GF-D8 (cell line): ENCODE data around the gene XRN1.

ENCODE experiments used
- DNase-seq: peaks from one replicate; lab custom pipeline; 2025; lab: John Stamatoyannopoulos, UW

XRN1 gene

DNA sequence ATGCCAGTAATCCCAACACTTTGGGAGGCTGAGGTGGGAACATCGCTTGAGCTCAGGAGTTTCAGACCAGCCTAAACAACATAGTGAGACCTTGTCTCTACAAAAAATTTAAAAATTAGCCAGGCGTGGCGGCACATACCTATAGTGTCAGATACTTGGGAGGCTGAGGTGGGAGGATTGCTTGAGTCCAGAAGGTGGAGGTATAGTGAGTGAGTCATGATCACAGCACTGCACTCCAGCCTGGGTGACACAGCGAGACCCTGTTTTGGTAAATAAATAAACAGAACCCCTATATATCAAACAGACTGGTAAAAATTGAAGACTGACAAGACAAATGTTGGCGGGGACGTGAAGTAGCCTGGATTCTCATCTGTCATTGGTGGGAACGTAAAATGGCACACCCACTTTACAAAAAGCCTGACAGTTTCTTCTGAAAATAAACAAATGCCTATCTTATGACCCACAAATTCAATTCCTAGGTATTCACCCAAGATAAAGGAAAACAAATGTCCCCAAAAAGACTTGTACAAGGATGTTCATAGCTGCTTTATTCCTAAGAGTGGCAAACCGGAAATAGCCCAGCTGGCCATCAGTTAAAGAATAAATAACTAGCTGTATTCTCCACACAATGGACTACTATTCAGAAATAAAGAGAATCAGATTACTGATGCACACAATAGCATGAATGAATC, 175.5 kb downstream of the XRN1 start:
- no peak for DNase-seq

DNA sequence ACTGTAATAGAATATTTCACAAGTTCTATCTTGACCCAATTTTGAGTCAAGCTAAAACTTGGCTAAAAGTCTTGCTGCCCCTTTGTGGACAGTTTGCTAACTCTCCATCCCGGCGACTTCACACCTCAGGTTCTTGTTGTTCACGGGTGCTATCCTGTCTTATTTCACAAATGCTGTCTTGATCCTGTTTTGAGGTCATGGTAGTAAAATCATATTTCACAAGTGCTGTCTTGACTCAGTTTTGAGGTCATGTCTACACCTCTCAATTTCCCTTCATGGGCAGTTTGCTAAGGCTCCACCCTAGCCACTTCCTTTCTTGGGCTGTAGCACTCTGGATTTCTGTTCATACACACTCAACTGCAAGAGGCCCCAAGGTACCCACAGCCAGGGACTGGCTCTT, 177.4 kb downstream of the XRN1 start:
- DNase-seq: peak; percentile 69

DNA sequence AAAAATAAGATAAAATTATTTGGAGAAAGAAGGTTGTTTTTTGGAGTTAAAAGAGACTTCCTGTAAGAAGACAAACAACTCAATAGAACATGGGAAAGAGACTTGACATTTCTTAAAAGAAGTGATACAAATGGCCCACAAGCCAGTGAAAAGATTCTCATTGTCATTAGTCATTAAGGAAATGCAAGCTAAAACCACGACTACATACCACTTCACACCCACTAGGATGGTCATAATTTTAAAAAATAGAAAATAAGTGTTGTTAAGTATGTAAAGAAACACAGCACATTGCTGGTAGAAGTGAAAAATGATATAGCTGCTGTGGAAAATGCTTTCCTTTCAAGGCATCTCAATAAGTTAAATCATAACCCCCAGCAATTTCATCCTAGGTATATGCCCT, 178.1 kb downstream of the XRN1 start:
- no peak for DNase-seq

DNA sequence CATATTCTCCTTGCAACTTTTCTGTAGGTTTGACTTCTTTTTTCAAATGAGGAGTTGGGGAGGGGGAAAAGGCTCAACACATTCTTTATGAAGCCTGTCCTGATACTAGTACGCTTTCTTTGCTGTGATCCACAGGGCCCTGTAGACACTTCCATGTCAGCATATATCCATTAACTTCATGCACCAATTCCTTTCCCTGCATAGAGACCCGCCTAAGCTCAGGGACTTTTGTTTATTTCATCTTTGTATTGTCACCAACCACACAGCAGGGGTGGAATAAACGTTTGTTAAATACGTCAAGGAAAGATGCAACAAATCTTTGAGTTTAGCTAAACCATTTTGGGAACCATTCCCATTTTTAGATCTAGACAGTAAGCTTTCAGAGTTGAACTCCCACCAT, 179.4 kb downstream of the XRN1 start:
- no peak for DNase-seq

DNA sequence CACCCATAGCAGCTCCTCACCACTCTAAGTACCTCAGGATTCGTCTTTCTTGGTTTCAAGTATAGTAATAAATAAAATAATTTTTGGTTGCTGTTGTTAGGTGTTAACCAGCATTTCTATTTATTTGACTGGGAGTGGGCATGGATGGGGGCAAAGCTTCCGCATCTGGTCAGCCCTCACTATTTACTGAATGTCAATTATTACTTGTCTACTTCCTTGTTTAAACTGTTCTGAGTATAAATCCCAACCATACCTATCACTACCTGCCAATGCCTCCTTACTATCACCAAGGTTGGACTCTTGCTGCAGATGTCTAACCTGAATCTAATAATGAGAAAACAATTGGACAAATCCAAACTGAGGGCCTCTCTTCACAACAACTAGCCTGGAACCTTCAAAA, 180.6 kb downstream of the XRN1 start:
- no peak for DNase-seq

DNA sequence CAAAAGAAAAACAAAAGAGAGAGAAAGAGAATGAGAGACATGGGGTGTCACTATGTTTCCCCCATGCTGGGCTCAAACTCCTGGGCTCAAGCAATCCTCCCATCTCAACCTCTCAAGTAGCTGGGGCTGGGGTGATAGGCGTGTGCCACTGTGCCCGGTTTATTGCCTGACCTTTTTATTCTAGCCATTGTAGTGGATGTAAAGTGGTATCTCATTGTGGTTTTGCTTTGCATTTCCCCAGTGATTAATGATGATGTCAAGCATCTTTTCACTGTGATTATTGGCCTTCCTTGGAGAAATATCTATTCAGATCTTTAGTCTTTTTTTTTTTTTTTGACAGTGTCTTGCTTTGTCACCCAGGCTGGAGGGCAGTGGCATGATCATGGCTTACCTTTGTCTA, 184.7 kb downstream of the XRN1 start:
- no peak for DNase-seq

DNA sequence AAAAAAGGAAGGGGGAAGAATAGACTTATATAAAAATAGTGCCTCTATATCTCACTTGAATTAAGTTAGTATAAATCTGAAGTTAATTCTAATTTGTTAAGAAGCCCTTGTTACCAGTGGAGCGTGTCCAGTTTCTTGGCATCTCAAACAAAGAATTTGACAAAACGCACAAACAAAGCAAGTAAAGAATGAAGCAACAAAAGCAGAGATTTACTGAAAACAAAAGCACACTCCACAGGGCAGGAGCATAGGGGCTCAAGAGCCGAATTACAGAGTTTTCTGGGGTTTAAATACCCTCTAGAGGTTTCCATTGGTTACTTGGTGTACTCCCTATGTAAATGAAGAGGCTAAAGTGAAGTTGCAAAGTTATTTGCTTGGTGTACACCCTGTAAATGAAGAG, 188.5 kb downstream of the XRN1 start:
- no peak for DNase-seq

DNA sequence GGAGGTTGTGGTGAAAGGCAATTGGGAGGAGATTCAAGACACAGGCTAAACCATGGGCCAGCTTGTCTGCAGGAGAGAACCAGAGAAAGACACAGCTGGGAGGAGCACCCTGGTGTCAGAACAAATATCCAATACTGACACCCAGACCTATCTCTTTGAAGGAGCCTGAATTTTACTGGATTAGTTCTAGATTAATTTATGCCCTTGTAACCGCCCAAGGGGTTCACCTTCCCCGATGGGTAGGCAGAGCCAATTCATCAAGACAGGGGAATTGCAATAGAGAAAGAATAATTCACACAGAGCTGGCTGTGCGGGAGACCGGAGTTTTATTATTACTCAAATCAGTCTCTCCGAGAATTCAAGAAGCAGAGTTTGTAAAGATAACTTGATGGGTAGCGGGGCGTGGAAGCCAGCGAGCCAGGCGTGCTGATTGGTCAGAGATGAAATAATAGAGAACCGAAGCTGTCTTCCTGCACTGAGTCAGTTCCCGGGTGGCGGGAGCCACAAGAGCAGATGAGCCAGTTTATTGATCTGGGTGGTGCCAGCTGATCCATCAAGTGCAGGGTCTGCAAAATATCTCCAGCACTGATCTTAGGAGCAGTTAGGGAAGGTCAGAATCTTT, 191.0 kb downstream of the XRN1 start:
- no peak for DNase-seq
